Endothelial cell of umbilical vein (primary cell): ENCODE results near the gene DEGS1. TPM values are rescaled to one million over a fixed set of nuclear protein-coding genes. Genes with fewer than 3 reads are reported as not detected.

Experiments
- BruUV-seq: library from RNA; stranded (reverse); fragments of 400-500 nt; replicated peaks from 2 replicates; lab custom pipeline; 2021; lab: Mats Ljungman, UMichigan
- CTCF ChIA-PET: fragments of 300-600, 350-600 bp; sonication (Branson Sonifier 250); formaldehyde crosslinking; loops from one replicate; lab custom pipeline; 2021; ENCODE audit warnings: antibody characterized with exemption, inconsistent platforms; lab: Charles Lee
- POLR2A ChIA-PET: fragments of 300-600, 350-600 bp; sonication (Branson Sonifier 250); formaldehyde crosslinking; loops from one replicate; lab custom pipeline; 2021; ENCODE audit warnings: antibody characterized with exemption, inconsistent platforms; lab: Charles Lee
- DNase-seq: peaks from one replicate; pipeline ENCODE4 v3.0.0-alpha.2; 2011; ENCODE audit warnings: low read depth, low spot score
- FAIRE-seq: peaks from 2 replicates; lab custom pipeline; 2011; peaks lifted over from hg19 to GRCh38; lab: Jason Lieb, UNC
- H2AFZ ChIP-seq: 2 replicates; pipeline ENCODE4 v1.6.0; 2012; ENCODE audit warnings: low read depth, low read length, control low read depth, inconsistent platforms
- H3K27ac ChIP-seq: 2 replicates; pipeline ENCODE4 v1.5.1; 2011; ENCODE audit warnings: low read depth, mild to moderate bottlenecking, control low read depth, low read length, moderate library complexity; ENCODE audit not compliant: insufficient read depth
- H3K27me3 ChIP-seq, 2 experiments: 2 replicates each; pipeline versions ENCODE4 v1.6.0 to v1.6.1; 2011; ENCODE audit warnings: low read length in 2 of 2, mixed read lengths in 1 of 2; ENCODE audit not compliant: control insufficient read depth in 2 of 2, insufficient read depth in 2 of 2
- H3K36me3 ChIP-seq, 2 experiments: 2 replicates in 1 of 2; 3 replicates in 1 of 2; pipeline ENCODE4 v1.5.1; 2011; ENCODE audit warnings: low read length in 2 of 2, mild to moderate bottlenecking in 1 of 2, moderate library complexity in 1 of 2; ENCODE audit not compliant: control insufficient read depth in 2 of 2, insufficient read depth in 2 of 2; ENCODE audit errors: extremely low read depth in 1 of 2
- H3K4me1 ChIP-seq: 3 replicates; pipeline ENCODE4 v1.5.1; 2011; ENCODE audit warnings: mild to moderate bottlenecking, low read length; ENCODE audit not compliant: control insufficient read depth, insufficient read depth; ENCODE audit errors: extremely low read depth
- H3K4me2 ChIP-seq: 2 replicates; pipeline ENCODE4 v1.6.1; 2011; ENCODE audit warnings: low read length, control low read depth, mixed read lengths; ENCODE audit not compliant: insufficient read depth
- H3K4me3 ChIP-seq, 3 experiments: fragments of 200-600 bp in 1 of 3; sonication (generic), shearing (Covaris generic) in 1 of 3; replicated peaks in 1 of 3; 2 replicates each; pipeline ENCODE4 v1.5.1; 2011 to 2016; ENCODE audit warnings: control low read depth in 3 of 3, low read length in 3 of 3, mild to moderate bottlenecking in 2 of 3, inconsistent platforms in 1 of 3, low read depth in 1 of 3, moderate library complexity in 1 of 3; ENCODE audit not compliant: insufficient read depth in 1 of 3
- H3K79me2 ChIP-seq: 2 replicates; pipeline ENCODE4 v1.6.0; 2012; ENCODE audit warnings: low read length, inconsistent platforms; ENCODE audit not compliant: control insufficient read depth, insufficient read depth
- H3K9ac ChIP-seq: replicated peaks from 2 replicates; pipeline ENCODE3; 2011; ENCODE audit warnings: low read length, control low read depth; ENCODE audit not compliant: insufficient read depth; ENCODE audit errors: extremely low read depth
- H3K9me1 ChIP-seq: replicated peaks from 3 replicates; pipeline ENCODE4 v1.6.0; 2011; ENCODE audit warnings: mild to moderate bottlenecking, low read length; ENCODE audit not compliant: control insufficient read depth, insufficient read depth; ENCODE audit errors: extremely low read depth
- H3K9me3 ChIP-seq: replicated peaks from 2 replicates; pipeline ENCODE4 v1.5.1; 2012; ENCODE audit warnings: low read length, inconsistent platforms; ENCODE audit not compliant: control insufficient read depth, insufficient read depth
- H4K20me1 ChIP-seq: replicated peaks from 2 replicates; pipeline ENCODE3; 2011; ENCODE audit warnings: mild to moderate bottlenecking, low read length; ENCODE audit not compliant: control insufficient read depth, insufficient read depth; ENCODE audit errors: extremely low read depth
- EZH2 ChIP-seq: IDR thresholded peaks from 2 replicates; pipeline ENCODE4 v1.6.1; 2012; ENCODE audit warnings: borderline replicate concordance, low read depth, mild to moderate bottlenecking, moderate library complexity, low read length, inconsistent platforms; ENCODE audit not compliant: severe bottlenecking
- FOS ChIP-seq: IDR thresholded peaks from 2 replicates; pipeline ENCODE4 v1.6.1; 2011; ENCODE audit warnings: mild to moderate bottlenecking, low read length, moderate library complexity, borderline replicate concordance; ENCODE audit not compliant: insufficient read depth
- GATA2 ChIP-seq: IDR thresholded peaks from 2 replicates; pipeline ENCODE4 v1.7.0; 2011; ENCODE audit warnings: low read depth, mild to moderate bottlenecking, moderate library complexity, mixed read lengths, low read length; ENCODE audit not compliant: insufficient read length, insufficient read depth
- JUN ChIP-seq: IDR thresholded peaks from 2 replicates; pipeline ENCODE4 v1.6.1; 2011; ENCODE audit warnings: borderline replicate concordance, low read depth; ENCODE audit not compliant: insufficient read length, insufficient read depth
- MYC ChIP-seq: IDR thresholded peaks from one replicate; pipeline ENCODE4 v1.6.1; 2011; ENCODE audit warnings: mild to moderate bottlenecking, low read depth, low read length
- POLR2A ChIP-seq: IDR thresholded peaks from 2 replicates; pipeline ENCODE4 v1.6.1; 2012; ENCODE audit warnings: low read depth, mild to moderate bottlenecking, control low read depth, low read length
- POLR2AphosphoS5 ChIP-seq: IDR thresholded peaks from 2 replicates; pipeline ENCODE4 v1.6.1; 2012; ENCODE audit warnings: low read depth, mild to moderate bottlenecking, control low read depth, low read length, moderate library complexity; ENCODE audit not compliant: insufficient read depth
- dilution Hi-C: fragments of 300-500 bp; cut with MboI; formaldehyde crosslinking; loops from one replicate; pipeline ENCODE4 v1.15.0; 2019; ENCODE audit warnings: low sequenced_read_pairs; ENCODE audit not compliant: extremely low pct_ligation_motif_present
- intact Hi-C: fragments of 100-400 bp; cut with micrococcal nuclease; formaldehyde crosslinking; loops from one replicate; pipeline ENCODE4 v1.10.0; 2022
- polyA plus RNA-seq, 4 experiments: library from polyadenylated mRNA; depleted of rRNA in 3 of 4; stranded (reverse) in 3 of 4; unstranded in 1 of 4; fragments of >200 nt; gene quantifications; 2 replicates each; pipeline versions ENCODE4 v1.2.1 to v1.2.3, GENCODE V29; 2011 to 2012; ENCODE audit warnings: missing spikeins in 1 of 4
- total RNA-seq: library from RNA; stranded (reverse); gene quantifications from 2 replicates; pipeline ENCODE4 v1.2.3, GENCODE V29; 2021
- TF ChIP-seq, protein P1 (sequence below), 2 donors: IDR thresholded peaks; 1 replicate in 1 of 2; 2 replicates in 1 of 2; pipeline ENCODE4 v1.5.1; 2011; ENCODE audit warnings: low read length in 2 of 2, mild to moderate bottlenecking in 2 of 2, moderate library complexity in 2 of 2, control low read depth in 1 of 2, inconsistent platforms in 1 of 2, low read depth in 1 of 2; ENCODE audit not compliant: insufficient read depth in 1 of 2; ENCODE audit errors: extremely low read depth in 1 of 2
- TF ChIP-seq, protein P2 (sequence below): IDR thresholded peaks from 2 replicates; pipeline ENCODE4 v1.6.1; 2011; ENCODE audit not compliant: insufficient read depth, insufficient read length

Gene DEGS1
- total and polyA plus RNA-seq, 2 donors (not counting 3 experiments of a cell fraction or from before 2014, with no cell fraction given), result 85.8 to 137 TPM

DNA sequence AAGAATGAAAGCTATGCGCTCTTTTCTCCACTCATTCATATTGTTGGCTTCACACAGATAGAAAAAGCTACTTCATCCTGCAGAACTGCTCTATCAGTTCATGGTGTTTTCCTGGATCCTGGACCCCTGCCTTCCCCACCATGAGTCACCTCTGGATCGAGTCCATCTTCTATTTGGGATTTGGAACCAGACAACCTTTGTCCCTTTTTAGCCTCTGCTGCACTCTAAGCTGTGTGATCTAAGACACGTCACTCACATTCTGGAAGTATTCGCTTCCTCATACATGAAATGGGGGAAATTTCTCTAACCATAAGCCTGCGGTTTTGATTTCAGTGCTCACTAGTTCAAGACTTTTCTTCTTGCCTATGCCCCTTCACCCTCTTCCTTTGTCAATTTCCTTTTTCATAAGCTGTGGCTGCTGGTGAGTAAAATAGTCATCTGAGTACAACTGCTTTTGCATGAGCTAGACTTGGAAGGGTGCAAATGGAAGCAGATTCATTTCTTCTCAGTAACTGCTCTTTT, 14.1 kb upstream of the DEGS1 start:
- peaks cover 0 to 3% of the 10 kb centered on the region in 2 experiments for H3K27me3 ChIP-seq
- H3K4me3 ChIP-seq, result peak overlapping the region in 1 of 3 experiments; percentile 27
- H3K9ac ChIP-seq, result no peak overlapping the region

More for the DNA sequence above, 14.1 kb upstream of the DEGS1 start:
- no TSS peak for BruUV-seq
- intact Hi-C loops (loop anchor here (1.0 kb wide), 1 partner anchor 164 kb away; no protein-coding TSS in a partner anchor), dilution Hi-C loops (no loop called here)
- Histone ChIP-seq H3K9me1 (no peaks in the 10 kb centered on the region), H3K79me2 (no peaks in the 10 kb centered on the region), H2AFZ (peak overlapping the region; percentile 56), H3K4me2 (peak overlapping the region; percentile 67), H3K9me3 (no peaks in the 10 kb centered on the region), H3K27ac (peak overlapping the region; percentile 45), H4K20me1 (no peaks in the 10 kb centered on the region), H3K36me3 (no peaks in the 10 kb centered on the region), H3K4me1 (peaks cover 15% of the 10 kb centered on the region)
- POLR2A ChIA-PET, result interaction anchor here (0.5 to 1.5 kb wide), 5 partner anchors 9 to 161 kb away, joined by 3 to 5 read pairs (median 4); partner anchors contain the start of genes DEGS1 and NVL
- peak; percentile 94 for DNase-seq
- CTCF ChIA-PET, result interaction anchor here (0.8 to 2.7 kb wide), 14 partner anchors 10 to 471 kb away, joined by 3 to 13 read pairs (median 4); partner anchors contain the start of gene DEGS1
- peak; percentile 90 for FAIRE-seq
- TF ChIP-seq, protein P1, sequence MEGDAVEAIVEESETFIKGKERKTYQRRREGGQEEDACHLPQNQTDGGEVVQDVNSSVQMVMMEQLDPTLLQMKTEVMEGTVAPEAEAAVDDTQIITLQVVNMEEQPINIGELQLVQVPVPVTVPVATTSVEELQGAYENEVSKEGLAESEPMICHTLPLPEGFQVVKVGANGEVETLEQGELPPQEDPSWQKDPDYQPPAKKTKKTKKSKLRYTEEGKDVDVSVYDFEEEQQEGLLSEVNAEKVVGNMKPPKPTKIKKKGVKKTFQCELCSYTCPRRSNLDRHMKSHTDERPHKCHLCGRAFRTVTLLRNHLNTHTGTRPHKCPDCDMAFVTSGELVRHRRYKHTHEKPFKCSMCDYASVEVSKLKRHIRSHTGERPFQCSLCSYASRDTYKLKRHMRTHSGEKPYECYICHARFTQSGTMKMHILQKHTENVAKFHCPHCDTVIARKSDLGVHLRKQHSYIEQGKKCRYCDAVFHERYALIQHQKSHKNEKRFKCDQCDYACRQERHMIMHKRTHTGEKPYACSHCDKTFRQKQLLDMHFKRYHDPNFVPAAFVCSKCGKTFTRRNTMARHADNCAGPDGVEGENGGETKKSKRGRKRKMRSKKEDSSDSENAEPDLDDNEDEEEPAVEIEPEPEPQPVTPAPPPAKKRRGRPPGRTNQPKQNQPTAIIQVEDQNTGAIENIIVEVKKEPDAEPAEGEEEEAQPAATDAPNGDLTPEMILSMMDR (IDR thresholded peaks at IDR 0.05; ENCODE audit: extremely low read depth in 1 of 2, insufficient read depth in 1 of 2, low read depth in 1 of 2, low read length in 2 of 2), result no peak
- TF ChIP-seq EZH2, result no peak
- peak; percentile 74 for TF ChIP-seq POLR2AphosphoS5
- TF ChIP-seq, protein P2, sequence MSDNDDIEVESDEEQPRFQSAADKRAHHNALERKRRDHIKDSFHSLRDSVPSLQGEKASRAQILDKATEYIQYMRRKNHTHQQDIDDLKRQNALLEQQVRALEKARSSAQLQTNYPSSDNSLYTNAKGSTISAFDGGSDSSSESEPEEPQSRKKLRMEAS, result no peak
- TF ChIP-seq MYC, result no peak
- peak; percentile 75 for TF ChIP-seq GATA2
- TF ChIP-seq POLR2A, result no peak
- peak; percentile 94 for TF ChIP-seq FOS
- peak; percentile 53 for TF ChIP-seq JUN
